K562 (cell line): Measurements from ENCODE around the gene RXRA. TPM values are rescaled to one million over a fixed set of nuclear protein-coding genes. Genes with fewer than 3 reads are reported as not detected.

ENCODE experiments used
- ATAC-seq: fragments of 200-7000 bp; cut with Tn5 transposase; 3 replicates; pipeline ENCODE4 v1.9.1; 2020; ENCODE audit warnings: moderate library complexity
- BruUV-seq: library from RNA; stranded (reverse); fragments of 400-500 nt; replicated peaks from 2 replicates; lab custom pipeline; 2021; lab: Mats Ljungman, UMichigan
- CTCF ChIA-PET: fragments of 300-600 bp; formaldehyde crosslinking; extraction: SDS; loops from one replicate; lab custom pipeline; 2021; ENCODE audit warnings: low intra/inter-chr PET ratio; lab: Yijun Ruan, JAX
- POLR2A ChIA-PET: fragments of 300-600, 350-650 bp; sonication (Branson Sonifier 250); formaldehyde crosslinking; extraction: SDS; loops from one replicate; lab custom pipeline; 2021; ENCODE audit warnings: antibody characterized with exemption, inconsistent platforms; lab: Yijun Ruan, JAX
- DNase-seq, 4 experiments: peaks; one replicate each; pipeline versions ENCODE4 v3.0.0 to v3.0.0-alpha.2; 2011 to 2018; ENCODE audit warnings: low spot score in 3 of 4, mixed read lengths in 3 of 4; ENCODE audit errors: extremely low read depth in 1 of 4
- FAIRE-seq: peaks from 2 replicates; lab custom pipeline; 2011; peaks lifted over from hg19 to GRCh38; lab: Jason Lieb, UNC
- H2AFZ ChIP-seq: 2 replicates; pipeline ENCODE4 v1.6.0; 2011; ENCODE audit warnings: low read depth, low read length, control low read depth, inconsistent platforms
- H3K27ac ChIP-seq: fragments of 200-600 bp; 3 replicates; pipeline ENCODE4 v1.8.0; 2011; ENCODE audit warnings: low read depth, mild to moderate bottlenecking, control low read depth, inconsistent platforms, low read length, moderate library complexity, mixed read lengths; ENCODE audit errors: extremely low read depth
- H3K27me3 ChIP-seq, 2 experiments: fragments of 300-600 bp in 1 of 2; 2 replicates in 1 of 2; 3 replicates in 1 of 2; pipeline versions ENCODE4 v1.6.0 to v1.8.0; 2011; ENCODE audit warnings: inconsistent platforms in 2 of 2, low read length in 2 of 2, mild to moderate bottlenecking in 1 of 2, mixed read lengths in 1 of 2, moderate library complexity in 1 of 2; ENCODE audit not compliant: control insufficient read depth in 2 of 2, insufficient read depth in 2 of 2
- H3K36me3 ChIP-seq: fragments of 300-600 bp; 3 replicates; pipeline ENCODE4 v1.8.0; 2011; ENCODE audit warnings: mild to moderate bottlenecking, low read length, inconsistent platforms; ENCODE audit not compliant: control insufficient read depth, insufficient read depth
- H3K4me1 ChIP-seq, 2 experiments: fragments of 200-600 bp in 1 of 2; replicated peaks in 1 of 2; 2 replicates in 1 of 2; 3 replicates in 1 of 2; pipeline versions ENCODE4 v1.5.1 to v1.8.0; 2011; ENCODE audit warnings: inconsistent platforms in 2 of 2, low read length in 2 of 2, mild to moderate bottlenecking in 1 of 2, mixed read lengths in 1 of 2, moderate library complexity in 1 of 2; ENCODE audit not compliant: control insufficient read depth in 2 of 2, insufficient read depth in 2 of 2
- H3K4me2 ChIP-seq: 2 replicates; pipeline ENCODE4 v1.6.1; 2011; ENCODE audit warnings: low read length, control low read depth, inconsistent platforms, mixed read lengths; ENCODE audit not compliant: insufficient read depth
- H3K4me3 ChIP-seq: fragments of 200-600 bp; sonication (generic), shearing (Covaris generic); 2 replicates; pipeline ENCODE4 v1.5.1; 2016; ENCODE audit warnings: control low read depth, inconsistent platforms
- H3K79me2 ChIP-seq: fragments of 200-600 bp; 3 replicates; pipeline ENCODE4 v1.8.0; 2011; ENCODE audit warnings: low read length, inconsistent platforms; ENCODE audit not compliant: control insufficient read depth, insufficient read depth
- H3K9ac ChIP-seq, 2 experiments: 2 replicates each; pipeline versions ENCODE4 v1.6.0 to v1.6.1; 2011; ENCODE audit warnings: low read depth in 2 of 2, low read length in 2 of 2, control low read depth in 1 of 2, inconsistent platforms in 1 of 2, mild to moderate bottlenecking in 1 of 2, mixed read lengths in 1 of 2; ENCODE audit not compliant: insufficient read depth in 1 of 2
- H3K9me1 ChIP-seq: one replicate; pipeline ENCODE4 v1.6.0; 2011; ENCODE audit warnings: inconsistent platforms, mild to moderate bottlenecking, low read length, moderate library complexity; ENCODE audit not compliant: control insufficient read depth, insufficient read depth
- H3K9me3 ChIP-seq: replicated peaks from 2 replicates; pipeline ENCODE4 v1.5.1; 2011; ENCODE audit warnings: low read depth, low read length, inconsistent platforms; ENCODE audit not compliant: control insufficient read depth, insufficient read depth
- H4K20me1 ChIP-seq: replicated peaks from 2 replicates; pipeline ENCODE4 v1.6.1; 2011; ENCODE audit warnings: low read length, inconsistent platforms, mixed read lengths; ENCODE audit not compliant: control insufficient read depth, insufficient read depth
- GABPB1 ChIP-seq: sonication (generic); formaldehyde crosslinking; IDR thresholded peaks from 2 replicates; pipeline ENCODE4 v1.8.0; 2022; ENCODE audit warnings: mild to moderate bottlenecking, missing genetic modification reagents
- GATAD2B ChIP-seq: fragments of 450-650 bp; IDR thresholded peaks from 2 replicates; pipeline ENCODE4 v1.6.1; 2017; ENCODE audit warnings: mild to moderate bottlenecking, borderline replicate concordance
- KLF6 ChIP-seq: fragments of 250-450 bp; sonication (Bioruptor Pico); IDR thresholded peaks from 2 replicates; pipeline ENCODE4 v1.4.0; 2020; ENCODE audit warnings: mild to moderate bottlenecking, moderate library complexity, borderline replicate concordance
- RAD21 ChIP-seq, 2 experiments: fragments of 250-450 bp in 1 of 2; fragments of 450-650 bp in 1 of 2; sonication (Bioruptor Pico) in 1 of 2; formaldehyde crosslinking in 1 of 2; IDR thresholded peaks in 1 of 2; conservative IDR thresholded peaks in 1 of 2; 2 replicates each; pipeline versions ENCODE4 v1.4.0 to v1.8.0; 2020 to 2022; ENCODE audit warnings: mild to moderate bottlenecking in 2 of 2, moderate library complexity in 1 of 2
- SRSF7 ChIP-seq: fragments of 200-400 bp; formaldehyde crosslinking; optimal IDR thresholded peaks from 2 replicates; pipeline ENCODE3; 2017; ENCODE audit warnings: mild to moderate bottlenecking, low read depth, low read length
- TOE1 ChIP-seq, 2 experiments: fragments of 450-650 bp in 1 of 2; sonication (generic) in 1 of 2; formaldehyde crosslinking in 1 of 2; IDR thresholded peaks; 2 replicates each; pipeline versions ENCODE4 v1.7.1 to v1.8.0; 2016 to 2022; ENCODE audit warnings: borderline replicate concordance in 2 of 2, mild to moderate bottlenecking in 2 of 2, antibody characterized with exemption in 1 of 2, inconsistent platforms in 1 of 2, low read depth in 1 of 2, missing genetic modification reagents in 1 of 2, moderate library complexity in 1 of 2
- ZBTB17 ChIP-seq: fragments of 450-650 bp; formaldehyde crosslinking; IDR thresholded peaks from 2 replicates; pipeline ENCODE4 v1.4.0; 2020; ENCODE audit warnings: mild to moderate bottlenecking
- ZFPM2 ChIP-seq: fragments of 250-450 bp; sonication (Bioruptor Pico); IDR thresholded peaks from 2 replicates; pipeline ENCODE4 v1.5.1; 2022; ENCODE audit warnings: mild to moderate bottlenecking
- ZNF175 ChIP-seq: fragments of 200-800 bp; sonication (Bioruptor generic); IDR thresholded peaks from 2 replicates; pipeline ENCODE4 v1.6.1; 2016; ENCODE audit warnings: low read depth, mild to moderate bottlenecking, missing genetic modification characterization, missing compliant biosample characterization
- WGBS: fragments of 100-300 bp; shearing (Covaris generic); methylation state at CpG from one replicate; pipeline ENCODE4 v1.1.6; 2016; ENCODE audit warnings: low coverage, mixed read lengths; ENCODE audit not compliant: insufficient coverage; ENCODE audit errors: missing lambda C conversion rate; 5-methylcytosine and 5-hydroxymethylcytosine counted together
- in situ Hi-C: fragments of 300-500 bp; cut with MboI; formaldehyde crosslinking; loops from 4 replicates; pipeline ENCODE4 v1.15.0; 2018; ENCODE audit warnings: inconsistent platforms, mixed read lengths
- intact Hi-C: fragments of 100-400 bp; cut with micrococcal nuclease; formaldehyde crosslinking; loops from 2 replicates; pipeline ENCODE4 v1.14.2; 2022
- polyA plus RNA-seq, 8 experiments: library from polyadenylated mRNA; depleted of rRNA in 4 of 8; stranded (reverse) in 5 of 8; unstranded in 3 of 8; fragments of >200 nt; fragmentation: Nextera tagmentation in 2 of 8; fragmentation: Illumina TruSeq in 1 of 8; extraction: Ambion mirVana in 2 of 8; extraction: Trizol in 1 of 8; gene quantifications; 2 replicates each; pipeline versions ENCODE4 v1.2.1 to v1.2.3, GENCODE V29; 2011 to 2014; ENCODE audit warnings: inconsistent platforms in 1 of 8, missing spikeins in 1 of 8
- total RNA-seq, 7 experiments: library from RNA; depleted of rRNA in 6 of 7; stranded (reverse); fragments of >200 nt in 6 of 7; fragmentation: Illumina TruSeq in 2 of 7; extraction: Trizol in 2 of 7; gene quantifications; 2 replicates each; pipeline versions ENCODE4 v1.2.1 to v1.2.3, GENCODE V29; 2011 to 2021; ENCODE audit warnings: low replicate concordance in 1 of 7
- TF ChIP-seq, protein P1 (sequence below), 2 experiments: fragments of 450-650 bp; IDR thresholded peaks; 2 replicates each; pipeline ENCODE4 v1.6.1; 2016
- TF ChIP-seq, protein P2 (sequence below), 3 experiments: IDR thresholded peaks in 2 of 3; conservative IDR thresholded peaks in 1 of 3; 2 replicates each; pipeline ENCODE4 v1.5.1; 2011 to 2012; ENCODE audit warnings: low read length in 3 of 3, mild to moderate bottlenecking in 3 of 3, control low read depth in 2 of 3, improper control_type of control experiment in 1 of 3, inconsistent platforms in 1 of 3, low read depth in 1 of 3, mixed read lengths in 1 of 3, moderate library complexity in 1 of 3; ENCODE audit not compliant: insufficient read depth in 2 of 3
- TF ChIP-seq, protein P3 (sequence below): fragments of 450-650 bp; IDR thresholded peaks from 2 replicates; pipeline ENCODE4 v1.6.1; 2014; ENCODE audit warnings: low read depth, mild to moderate bottlenecking, moderate library complexity, borderline replicate concordance

Gene RXRA
- total and polyA plus RNA-seq, 9 of the 15 experiments (the other 6 are each of a cell fraction or from before 2014, with no cell fraction given), result 0.35 to 23.6 (median 4.6) TPM

DNA sequence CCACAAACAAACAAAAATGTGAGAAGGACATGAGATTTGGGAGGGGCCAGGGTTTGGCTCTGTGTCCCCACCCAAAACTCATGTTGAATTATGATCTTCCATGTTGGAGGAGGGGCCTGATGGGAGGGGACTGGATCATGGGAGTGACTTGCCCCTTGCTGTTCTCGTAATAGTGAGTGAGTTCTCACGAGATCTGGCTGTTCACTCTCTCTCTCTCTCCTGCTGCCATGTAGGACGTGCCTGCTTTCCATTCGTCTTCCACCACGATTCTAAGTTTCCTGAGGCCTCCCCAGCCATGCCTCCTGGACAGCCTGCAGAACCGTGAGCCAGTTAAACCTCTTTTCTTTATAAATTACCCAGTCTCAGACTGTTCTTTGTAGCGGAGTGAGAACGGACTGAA, 118.7 kb downstream of the RXRA start (continued):
- TF ChIP-seq SRSF7, result no peak

DNA sequence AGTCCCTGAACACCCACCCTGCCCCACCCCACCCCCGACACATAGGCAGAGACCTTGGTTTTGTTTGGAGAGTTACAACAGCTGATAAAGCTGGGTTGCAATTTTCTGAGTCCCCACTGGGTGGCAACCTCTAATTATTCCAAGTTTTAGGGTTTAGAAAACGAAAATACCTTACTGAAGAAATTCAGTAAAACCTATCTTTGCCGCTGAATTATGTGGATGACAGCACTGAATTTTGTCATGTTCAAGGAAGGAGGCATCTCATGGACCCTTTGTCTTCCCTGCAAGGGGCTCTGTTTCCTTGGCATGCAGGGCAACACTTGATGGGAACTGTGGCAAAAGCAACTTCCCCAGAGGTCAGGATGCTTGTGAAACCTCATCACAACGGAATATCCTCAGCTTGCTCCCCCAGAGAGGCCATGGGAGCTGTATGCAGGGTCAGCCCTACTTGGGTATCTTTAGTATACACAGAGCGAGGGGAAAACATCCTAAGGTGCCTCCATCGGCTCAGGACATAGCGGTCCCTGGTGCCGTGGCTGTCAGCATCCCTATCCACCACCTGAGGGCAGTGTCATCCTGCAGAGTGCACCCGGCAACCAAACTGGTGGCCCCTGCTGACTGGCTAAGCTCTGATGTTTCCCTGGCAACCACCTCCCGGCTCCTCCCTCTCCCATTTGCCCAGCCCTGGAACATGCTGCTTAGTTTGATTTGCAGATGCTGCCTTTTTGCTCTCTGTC, 123.1 kb downstream of the RXRA start:
- no peak overlapping the region for H3K9ac ChIP-seq
- H3K9me1 ChIP-seq, result no peaks in the 10 kb centered on the region
- H4K20me1 ChIP-seq, result 0 out of 2 replicates have a peak, but pooled peaks cover 2% of the 10 kb centered on the region
- H3K36me3 ChIP-seq, result no peaks in the 10 kb centered on the region
- H3K4me2 ChIP-seq, result no peak overlapping the region
- H2AFZ ChIP-seq, result no peak overlapping the region
- no TSS peak for BruUV-seq
- WGBS, result 5% methylated on average over 10 of the region's 10 CpGs
- ChIA-PET CTCF (interaction anchor here (2.2 kb wide), 1 partner anchor 289 kb away, joined by 11 read pairs; no protein-coding TSS in a partner anchor), POLR2A (interaction anchor here (0.5 to 1.0 kb wide), 4 partner anchors 10 to 577 kb away, joined by 3 to 5 read pairs (median 3); no protein-coding TSS in a partner anchor)
- in situ Hi-C loops, result loop anchor here (5.0 kb wide), 1 partner anchor 282 kb away; no protein-coding TSS in a partner anchor
- peak; percentile 88 for FAIRE-seq
- no peaks in the 10 kb centered on the region for H3K79me2 ChIP-seq
- ATAC-seq, result peak; percentile 99
- intact Hi-C loops, result loop anchor here (2.0 kb wide), 1 partner anchor 289 kb away; no protein-coding TSS in a partner anchor
- no peak overlapping the region for H3K4me3 ChIP-seq
- DNase-seq, result peak; percentile 71 to 85 (median 80)
- H3K27ac ChIP-seq, result no peak overlapping the region
- peaks cover 0 to 2% of the 10 kb centered on the region in 2 experiments; a peak in 2 of 5 replicates for H3K4me1 ChIP-seq
- H3K27me3 ChIP-seq, result 0 out of 5 replicates have a peak, but pooled peaks cover 0 to 5% of the 10 kb centered on the region in 2 experiments
- peaks cover 7% of the 10 kb centered on the region; the same call in 1 of the 2 replicates for H3K9me3 ChIP-seq
- TF ChIP-seq, protein P1, sequence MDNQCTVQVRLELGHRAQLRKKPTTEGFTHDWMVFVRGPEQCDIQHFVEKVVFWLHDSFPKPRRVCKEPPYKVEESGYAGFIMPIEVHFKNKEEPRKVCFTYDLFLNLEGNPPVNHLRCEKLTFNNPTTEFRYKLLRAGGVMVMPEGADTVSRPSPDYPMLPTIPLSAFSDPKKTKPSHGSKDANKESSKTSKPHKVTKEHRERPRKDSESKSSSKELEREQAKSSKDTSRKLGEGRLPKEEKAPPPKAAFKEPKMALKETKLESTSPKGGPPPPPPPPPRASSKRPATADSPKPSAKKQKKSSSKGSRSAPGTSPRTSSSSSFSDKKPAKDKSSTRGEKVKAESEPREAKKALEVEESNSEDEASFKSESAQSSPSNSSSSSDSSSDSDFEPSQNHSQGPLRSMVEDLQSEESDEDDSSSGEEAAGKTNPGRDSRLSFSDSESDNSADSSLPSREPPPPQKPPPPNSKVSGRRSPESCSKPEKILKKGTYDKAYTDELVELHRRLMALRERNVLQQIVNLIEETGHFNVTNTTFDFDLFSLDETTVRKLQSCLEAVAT (IDR thresholded peaks at IDR 0.05), result no peak
- TF ChIP-seq ZFPM2 (CRISPR knock-in tag) (no peak), ZBTB17 (CRISPR knock-in tag) (no peak), TOE1 (IDR thresholded peaks at IDR 0.05; ENCODE audit: borderline replicate concordance) (no peak), TOE1 (CRISPR knock-in tag; IDR thresholded peaks at IDR 0.05; ENCODE audit: borderline replicate concordance, low read depth) (no peak), RAD21 (CRISPR knock-in tag; conservative IDR thresholded peaks at IDR 0.05 in 1 of 2, IDR thresholded peaks at IDR 0.05 in 1 of 2) (peak; percentile 44 to 80; a peak in 3 of 4 replicates), GATAD2B (no peak), GABPB1 (CRISPR knock-in tag) (no peak), ZNF175 (CRISPR knock-in tag) (no peak), KLF6 (no peak)
- TF ChIP-seq, protein P2, sequence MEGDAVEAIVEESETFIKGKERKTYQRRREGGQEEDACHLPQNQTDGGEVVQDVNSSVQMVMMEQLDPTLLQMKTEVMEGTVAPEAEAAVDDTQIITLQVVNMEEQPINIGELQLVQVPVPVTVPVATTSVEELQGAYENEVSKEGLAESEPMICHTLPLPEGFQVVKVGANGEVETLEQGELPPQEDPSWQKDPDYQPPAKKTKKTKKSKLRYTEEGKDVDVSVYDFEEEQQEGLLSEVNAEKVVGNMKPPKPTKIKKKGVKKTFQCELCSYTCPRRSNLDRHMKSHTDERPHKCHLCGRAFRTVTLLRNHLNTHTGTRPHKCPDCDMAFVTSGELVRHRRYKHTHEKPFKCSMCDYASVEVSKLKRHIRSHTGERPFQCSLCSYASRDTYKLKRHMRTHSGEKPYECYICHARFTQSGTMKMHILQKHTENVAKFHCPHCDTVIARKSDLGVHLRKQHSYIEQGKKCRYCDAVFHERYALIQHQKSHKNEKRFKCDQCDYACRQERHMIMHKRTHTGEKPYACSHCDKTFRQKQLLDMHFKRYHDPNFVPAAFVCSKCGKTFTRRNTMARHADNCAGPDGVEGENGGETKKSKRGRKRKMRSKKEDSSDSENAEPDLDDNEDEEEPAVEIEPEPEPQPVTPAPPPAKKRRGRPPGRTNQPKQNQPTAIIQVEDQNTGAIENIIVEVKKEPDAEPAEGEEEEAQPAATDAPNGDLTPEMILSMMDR (IDR thresholded peaks at IDR 0.05 in 2 of 3, conservative IDR thresholded peaks at IDR 0.05 in 1 of 3; ENCODE audit: insufficient read depth in 2 of 3, low read depth in 1 of 3, low read length in 3 of 3), result peak; percentile 74 to 80 (median 78)
- TF ChIP-seq, protein P3, sequence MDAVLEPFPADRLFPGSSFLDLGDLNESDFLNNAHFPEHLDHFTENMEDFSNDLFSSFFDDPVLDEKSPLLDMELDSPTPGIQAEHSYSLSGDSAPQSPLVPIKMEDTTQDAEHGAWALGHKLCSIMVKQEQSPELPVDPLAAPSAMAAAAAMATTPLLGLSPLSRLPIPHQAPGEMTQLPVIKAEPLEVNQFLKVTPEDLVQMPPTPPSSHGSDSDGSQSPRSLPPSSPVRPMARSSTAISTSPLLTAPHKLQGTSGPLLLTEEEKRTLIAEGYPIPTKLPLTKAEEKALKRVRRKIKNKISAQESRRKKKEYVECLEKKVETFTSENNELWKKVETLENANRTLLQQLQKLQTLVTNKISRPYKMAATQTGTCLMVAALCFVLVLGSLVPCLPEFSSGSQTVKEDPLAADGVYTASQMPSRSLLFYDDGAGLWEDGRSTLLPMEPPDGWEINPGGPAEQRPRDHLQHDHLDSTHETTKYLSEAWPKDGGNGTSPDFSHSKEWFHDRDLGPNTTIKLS, result no peak
